GM12892 (cell line): Measurements from ENCODE around the gene DPYD.

ENCODE experiments used
- DNase-seq: peaks from one replicate; pipeline ENCODE4 v3.0.0; 2011; ENCODE audit not compliant: insufficient read length
- FAIRE-seq: peaks from 2 replicates; lab custom pipeline; 2011; peaks lifted over from hg19 to GRCh38; lab: Jason Lieb, UNC
- POLR2A ChIP-seq: IDR thresholded peaks from 2 replicates; pipeline ENCODE4 v1.6.1; 2011; ENCODE audit warnings: low read depth, low read length, control low read depth
- POLR2AphosphoS5 ChIP-seq: IDR thresholded peaks from 2 replicates; pipeline ENCODE4 v1.6.1; 2011; ENCODE audit warnings: low read depth, low read length, control low read depth
- TAF1 ChIP-seq: IDR thresholded peaks from 2 replicates; pipeline ENCODE4 v1.6.1; 2011; ENCODE audit warnings: low read depth, mild to moderate bottlenecking, control low read depth, low read length, borderline replicate concordance

Gene DPYD

GRCh38 chr1:97571760-97572159 lies 349.1 kb downstream of the DPYD start:
- DNase-seq, result no peak
- no peak for FAIRE-seq
- TF ChIP-seq TAF1 (no peak), POLR2AphosphoS5 (no peak), POLR2A (no peak)

GRCh38 chr1:97570691-97571090 lies 350.1 kb downstream of the DPYD start:
- DNase-seq, result no peak
- no peak for FAIRE-seq
- no peak for TF ChIP-seq POLR2AphosphoS5
- no peak for TF ChIP-seq TAF1
- no peak for TF ChIP-seq POLR2A

GRCh38 chr1:97567000-97567749 lies 353.7 kb downstream of the DPYD start:
- no peak for FAIRE-seq
- no peak for TF ChIP-seq TAF1
- DNase-seq, result no peak

- TF ChIP-seq POLR2AphosphoS5 (no peak), POLR2A (no peak), TAF1 (no peak)
- DNase-seq (no peak), FAIRE-seq (no peak)
Measured at GRCh38 chr1:97565886-97566285, 354.9 kb downstream of the DPYD start.

- no peak for TF ChIP-seq TAF1
- no peak for TF ChIP-seq POLR2A
- no peak for TF ChIP-seq POLR2AphosphoS5
- DNase-seq (no peak), FAIRE-seq (no peak)
Measured at GRCh38 chr1:97563926-97564325, 356.9 kb downstream of the DPYD start.

- FAIRE-seq, result no peak
- no peak for DNase-seq
- TF ChIP-seq POLR2A, result no peak
- no peak for TF ChIP-seq TAF1
- TF ChIP-seq POLR2AphosphoS5, result no peak
Measured at GRCh38 chr1:97562081-97562480, 358.8 kb downstream of the DPYD start.

- TF ChIP-seq TAF1, result no peak
- no peak for TF ChIP-seq POLR2AphosphoS5
- TF ChIP-seq POLR2A, result no peak
- no peak for FAIRE-seq
- DNase-seq, result no peak
Measured at GRCh38 chr1:97560714-97561113, 360.1 kb downstream of the DPYD start.

GRCh38 chr1:97553971-97554370 lies 366.9 kb downstream of the DPYD start:
- no peak for FAIRE-seq
- DNase-seq, result no peak
- TF ChIP-seq POLR2A (no peak), POLR2AphosphoS5 (no peak), TAF1 (no peak)

- TF ChIP-seq TAF1 (no peak), POLR2AphosphoS5 (no peak), POLR2A (no peak)
- DNase-seq (no peak), FAIRE-seq (no peak)
Measured at GRCh38 chr1:97551113-97551512, 369.7 kb downstream of the DPYD start.

GRCh38 chr1:97545446-97545845 lies 375.4 kb downstream of the DPYD start:
- no peak for FAIRE-seq
- DNase-seq, result no peak

GRCh38 chr1:97540346-97540888 lies 380.4 kb downstream of the DPYD start:
- no peak for DNase-seq
- no peak for FAIRE-seq

More at GRCh38 chr1:97545446-97545845, 375.4 kb downstream of the DPYD start:
- TF ChIP-seq POLR2AphosphoS5 (no peak), TAF1 (no peak), POLR2A (no peak)

GRCh38 chr1:97538113-97538512 lies 382.7 kb downstream of the DPYD start:
- FAIRE-seq (no peak), DNase-seq (no peak)

More at GRCh38 chr1:97540346-97540888, 380.4 kb downstream of the DPYD start:
- TF ChIP-seq TAF1 (no peak), POLR2A (no peak), POLR2AphosphoS5 (no peak)

More at GRCh38 chr1:97538113-97538512, 382.7 kb downstream of the DPYD start:
- no peak for TF ChIP-seq TAF1
- no peak for TF ChIP-seq POLR2A
- no peak for TF ChIP-seq POLR2AphosphoS5
